Measurements from ENCODE around the gene COX6A2.

DNA sequence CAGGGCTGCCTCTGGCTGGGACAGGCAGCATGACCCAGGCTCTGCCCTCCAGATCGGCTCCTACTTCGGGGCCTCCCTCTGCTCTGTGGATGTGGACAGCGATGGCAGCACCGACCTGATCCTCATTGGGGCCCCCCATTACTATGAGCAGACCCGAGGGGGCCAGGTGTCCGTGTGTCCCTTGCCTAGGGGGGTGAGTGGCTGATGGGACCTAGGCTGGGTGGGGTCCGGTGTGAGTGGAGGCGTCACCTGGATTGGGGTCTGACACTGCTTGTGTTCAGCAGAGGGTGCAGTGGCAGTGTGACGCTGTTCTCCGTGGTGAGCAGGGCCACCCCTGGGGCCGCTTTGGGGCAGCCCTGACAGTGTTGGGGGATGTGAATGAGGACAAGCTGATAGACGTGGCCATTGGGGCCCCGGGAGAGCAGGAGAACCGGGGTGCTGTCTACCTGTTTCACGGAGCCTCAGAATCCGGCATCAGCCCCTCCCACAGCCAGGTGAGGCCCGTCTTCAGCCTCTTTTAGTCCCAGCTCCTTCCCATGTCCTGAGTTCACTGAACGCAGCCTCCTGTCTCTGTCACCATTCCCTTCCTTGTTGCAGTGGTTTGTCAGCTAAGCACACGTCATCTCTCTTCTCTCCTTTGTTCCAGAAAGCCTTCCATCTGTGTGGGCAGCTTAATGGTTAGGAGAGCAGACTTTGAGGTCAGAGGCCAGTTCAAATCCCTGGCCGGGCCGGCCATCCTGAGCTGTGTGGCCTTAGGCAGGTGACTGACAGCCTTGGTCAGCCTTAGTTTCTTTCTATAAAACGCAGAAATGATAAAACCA lies 16.9 kb downstream of the COX6A2 start:
- TF ChIP-seq, protein P1, sequence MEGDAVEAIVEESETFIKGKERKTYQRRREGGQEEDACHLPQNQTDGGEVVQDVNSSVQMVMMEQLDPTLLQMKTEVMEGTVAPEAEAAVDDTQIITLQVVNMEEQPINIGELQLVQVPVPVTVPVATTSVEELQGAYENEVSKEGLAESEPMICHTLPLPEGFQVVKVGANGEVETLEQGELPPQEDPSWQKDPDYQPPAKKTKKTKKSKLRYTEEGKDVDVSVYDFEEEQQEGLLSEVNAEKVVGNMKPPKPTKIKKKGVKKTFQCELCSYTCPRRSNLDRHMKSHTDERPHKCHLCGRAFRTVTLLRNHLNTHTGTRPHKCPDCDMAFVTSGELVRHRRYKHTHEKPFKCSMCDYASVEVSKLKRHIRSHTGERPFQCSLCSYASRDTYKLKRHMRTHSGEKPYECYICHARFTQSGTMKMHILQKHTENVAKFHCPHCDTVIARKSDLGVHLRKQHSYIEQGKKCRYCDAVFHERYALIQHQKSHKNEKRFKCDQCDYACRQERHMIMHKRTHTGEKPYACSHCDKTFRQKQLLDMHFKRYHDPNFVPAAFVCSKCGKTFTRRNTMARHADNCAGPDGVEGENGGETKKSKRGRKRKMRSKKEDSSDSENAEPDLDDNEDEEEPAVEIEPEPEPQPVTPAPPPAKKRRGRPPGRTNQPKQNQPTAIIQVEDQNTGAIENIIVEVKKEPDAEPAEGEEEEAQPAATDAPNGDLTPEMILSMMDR (IDR thresholded peaks at IDR 0.05), result no peak
- TF ChIP-seq POLR2AphosphoS5 (IDR thresholded peaks at IDR 0.05) (no peak), POLR2A (IDR thresholded peaks at IDR 0.05) (no peak)

Data from suprapubic skin (tissue), 4 donors.